Activated CD4-positive, alpha-beta T cell treated with anti-CD3 and anti-CD28 coated beads for 48 hours (primary cell): ENCODE data around the gene CETP.
"Not testable (repeated sequence)": the region's sequence is repeated elsewhere in the genome, so short reads cannot be mapped to it uniquely, and the experiment has no call there.

Experiments used
- DNase-seq: peaks from one replicate; pipeline ENCODE4 v3.0.0-alpha.2; 2020

Gene CETP

DNA sequence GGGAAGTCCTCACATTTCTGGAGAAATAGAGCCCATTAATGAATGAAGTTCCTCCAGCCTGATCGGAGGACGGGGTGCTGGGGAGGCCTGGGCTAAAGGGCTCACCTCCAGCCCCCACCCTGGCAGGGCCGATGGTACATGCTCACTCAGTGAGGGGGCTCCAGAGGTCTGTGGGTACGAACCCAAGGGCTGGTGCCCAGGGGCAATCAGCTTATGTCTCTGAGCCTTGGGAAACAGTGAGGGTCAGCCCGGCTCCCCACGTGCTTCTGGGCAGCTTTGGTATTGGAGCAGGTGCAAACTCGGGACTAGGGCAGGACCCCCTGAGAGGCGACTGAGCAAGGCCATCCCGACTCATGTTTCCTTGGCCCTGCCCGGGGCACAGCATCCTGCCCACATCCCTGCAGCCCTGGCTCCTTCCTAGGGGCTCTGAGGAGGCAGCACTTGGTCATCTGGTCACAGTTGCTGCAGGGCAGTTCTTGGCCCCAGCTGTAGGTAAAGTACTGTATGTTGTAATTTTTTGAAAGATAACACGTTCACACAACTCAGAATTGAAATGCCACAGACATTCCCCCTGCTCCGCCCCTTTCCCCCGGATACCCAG is 969 bp upstream of the CETP start:
- DNase-seq, result no peak

DNA sequence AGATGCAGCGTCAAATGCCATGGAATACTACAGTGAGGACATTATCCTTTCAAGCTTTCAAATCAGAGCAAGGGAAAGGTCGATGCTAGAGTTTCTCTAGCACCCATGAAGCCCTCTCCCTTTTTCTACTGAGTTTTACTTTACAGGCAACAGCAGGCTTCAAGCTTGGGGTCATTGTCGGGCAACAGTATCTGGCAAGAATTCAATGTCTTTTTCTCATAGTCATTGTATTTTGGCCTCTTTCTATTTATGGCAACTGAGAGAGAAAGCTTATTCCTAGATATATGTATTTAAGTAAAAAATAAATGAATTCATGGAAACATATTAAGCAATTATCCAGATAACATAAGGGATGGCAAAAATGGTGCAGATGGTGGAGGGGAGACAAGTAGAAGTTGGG is 364 bp upstream of the CETP start:
- DNase-seq, result no peak

DNA sequence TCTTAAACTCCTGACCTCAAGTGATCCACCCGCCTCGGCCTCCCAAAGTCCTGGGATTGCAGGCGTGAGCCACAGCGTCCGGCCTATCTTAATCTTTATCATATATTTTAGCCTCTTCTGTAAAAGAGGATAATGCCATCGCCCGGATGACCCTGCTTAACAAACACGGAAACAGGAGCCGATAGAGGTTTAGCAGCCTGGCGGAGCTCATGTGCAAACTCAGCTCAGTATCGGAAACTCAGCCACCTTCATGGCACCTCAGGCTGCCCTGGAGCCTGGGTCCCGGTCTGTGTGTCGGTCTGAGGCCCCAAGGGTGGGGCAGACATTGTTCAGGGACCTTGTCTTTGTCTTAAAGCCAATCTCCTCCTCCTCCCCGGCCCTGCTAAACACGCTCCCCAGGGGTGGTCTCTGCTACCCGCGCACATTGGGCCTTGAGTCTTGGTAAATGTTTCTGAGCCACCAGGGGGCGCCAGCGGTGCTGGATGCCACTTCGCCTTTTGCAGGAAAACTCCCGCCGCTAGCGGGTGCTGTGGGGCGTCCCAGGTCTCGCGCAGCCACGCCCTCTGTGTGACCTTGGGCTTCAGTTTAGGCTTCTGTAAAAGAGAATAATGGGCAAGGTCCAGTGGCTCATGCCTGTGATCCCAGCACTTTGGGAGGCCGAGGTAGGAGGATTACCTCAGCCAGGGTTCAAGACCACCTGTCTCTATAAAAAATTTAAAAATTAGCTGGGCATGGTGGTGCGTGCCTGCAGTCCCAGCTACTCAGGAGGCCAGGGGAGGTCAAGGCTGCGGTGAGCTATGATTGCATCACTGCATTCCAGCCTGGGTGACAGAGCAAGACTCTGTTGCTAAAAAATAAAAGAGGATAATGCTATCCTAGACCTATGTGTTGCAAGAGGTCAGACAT is 2.7 kb downstream of the CETP start:
- peak; percentile 98 for DNase-seq

DNA sequence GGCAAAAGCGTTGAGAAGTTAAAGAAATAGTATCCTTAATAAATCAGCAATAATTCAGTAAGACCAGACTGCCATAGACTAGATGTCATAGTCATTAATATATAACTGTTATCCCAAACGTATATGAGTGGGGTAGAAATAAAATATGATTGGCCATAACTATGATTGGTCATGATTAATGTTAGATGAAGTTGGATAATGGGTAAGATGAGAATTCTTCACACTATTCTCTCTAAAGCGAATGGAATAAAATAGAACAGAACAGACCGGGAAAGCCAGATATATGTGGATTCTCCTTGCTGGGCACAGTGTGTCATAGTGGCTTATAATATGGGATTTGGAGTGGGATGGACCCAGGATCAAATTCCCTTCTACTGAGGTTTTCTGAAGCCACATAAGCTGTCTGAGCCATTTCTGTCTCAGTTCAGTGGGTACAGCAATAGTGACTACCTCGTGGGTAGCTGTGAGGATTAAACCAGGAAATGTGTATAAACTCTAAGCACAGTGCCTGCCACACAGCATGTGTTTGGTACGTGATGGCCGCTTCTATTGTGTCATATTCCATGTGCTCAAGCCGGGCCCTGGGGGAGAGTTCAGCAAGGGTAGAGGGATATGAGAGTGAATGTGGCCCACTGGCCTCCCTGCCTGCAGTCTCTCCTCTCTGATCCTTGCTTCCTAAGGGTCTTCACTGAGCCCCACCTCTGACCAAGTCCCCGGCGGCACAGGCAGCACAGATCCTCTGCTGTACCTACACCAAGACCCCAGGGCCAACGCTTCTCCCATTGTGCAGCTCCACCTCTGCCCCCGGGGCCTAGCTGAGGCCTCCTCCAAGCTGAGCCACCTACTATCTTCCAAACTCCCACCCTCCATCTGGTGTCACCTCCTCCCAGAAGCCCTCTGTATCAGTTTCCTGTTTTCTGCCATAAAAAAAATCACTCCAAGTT is 3.7 kb downstream of the CETP start:
- DNase-seq, result no peak

DNA sequence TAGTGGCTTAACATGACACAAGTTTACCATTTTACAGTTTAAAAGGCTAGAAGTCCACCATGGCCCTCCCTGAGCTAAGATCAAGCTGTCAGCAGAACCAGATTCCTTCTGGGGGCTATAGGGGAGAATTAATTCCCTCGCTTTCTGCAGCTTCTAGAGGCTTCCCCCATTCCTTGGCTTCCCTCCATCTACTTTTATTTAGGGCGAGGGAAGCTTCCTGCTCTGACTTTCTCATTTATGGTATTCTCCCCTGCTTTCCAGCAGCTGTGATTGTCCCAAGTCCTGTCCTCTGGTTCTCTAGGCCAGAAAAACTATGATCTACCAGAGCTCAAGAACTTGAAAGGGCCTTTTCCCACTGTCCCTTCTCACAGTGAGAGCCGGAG is 4.3 kb downstream of the CETP start:
- DNase-seq, result no peak

DNA sequence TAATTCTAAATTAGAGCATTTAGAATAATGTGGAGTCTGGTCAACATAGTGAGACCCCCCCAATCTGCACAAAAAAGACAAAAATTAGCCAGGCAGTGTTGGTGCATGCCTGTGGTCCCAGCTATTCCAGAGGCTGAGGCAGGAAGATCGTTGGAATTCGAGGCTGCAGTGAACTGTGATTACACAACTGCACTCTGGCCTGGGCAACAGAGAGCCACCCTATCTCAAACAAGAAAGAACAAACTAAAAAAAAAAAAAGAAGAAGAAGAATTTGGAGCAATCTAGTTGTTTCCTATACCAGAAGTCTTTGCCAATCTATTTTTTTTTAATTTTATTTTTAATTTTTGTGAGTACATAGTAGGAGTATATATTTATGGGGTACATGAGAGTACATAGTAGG is 6.0 kb downstream of the CETP start:
- no peak for DNase-seq

DNA sequence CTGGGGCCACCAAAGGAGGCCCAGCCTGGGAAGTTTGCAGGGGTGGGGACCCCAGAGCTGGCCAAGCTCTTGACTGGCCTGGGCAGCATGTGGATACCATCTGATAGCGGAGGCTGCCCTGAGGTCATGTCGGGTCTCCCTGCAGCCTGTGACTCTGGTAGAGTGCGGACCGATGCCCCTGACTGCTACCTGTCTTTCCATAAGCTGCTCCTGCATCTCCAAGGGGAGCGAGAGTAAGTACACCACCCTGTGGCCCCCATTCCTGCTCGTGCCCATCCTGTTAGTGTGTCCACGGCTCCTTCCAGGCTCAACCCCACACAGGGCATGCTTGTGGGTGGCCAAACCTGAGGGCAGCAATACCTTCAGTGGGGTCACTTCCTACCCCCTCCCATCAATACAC is 8.0 kb downstream of the CETP start:
- no peak for DNase-seq

DNA sequence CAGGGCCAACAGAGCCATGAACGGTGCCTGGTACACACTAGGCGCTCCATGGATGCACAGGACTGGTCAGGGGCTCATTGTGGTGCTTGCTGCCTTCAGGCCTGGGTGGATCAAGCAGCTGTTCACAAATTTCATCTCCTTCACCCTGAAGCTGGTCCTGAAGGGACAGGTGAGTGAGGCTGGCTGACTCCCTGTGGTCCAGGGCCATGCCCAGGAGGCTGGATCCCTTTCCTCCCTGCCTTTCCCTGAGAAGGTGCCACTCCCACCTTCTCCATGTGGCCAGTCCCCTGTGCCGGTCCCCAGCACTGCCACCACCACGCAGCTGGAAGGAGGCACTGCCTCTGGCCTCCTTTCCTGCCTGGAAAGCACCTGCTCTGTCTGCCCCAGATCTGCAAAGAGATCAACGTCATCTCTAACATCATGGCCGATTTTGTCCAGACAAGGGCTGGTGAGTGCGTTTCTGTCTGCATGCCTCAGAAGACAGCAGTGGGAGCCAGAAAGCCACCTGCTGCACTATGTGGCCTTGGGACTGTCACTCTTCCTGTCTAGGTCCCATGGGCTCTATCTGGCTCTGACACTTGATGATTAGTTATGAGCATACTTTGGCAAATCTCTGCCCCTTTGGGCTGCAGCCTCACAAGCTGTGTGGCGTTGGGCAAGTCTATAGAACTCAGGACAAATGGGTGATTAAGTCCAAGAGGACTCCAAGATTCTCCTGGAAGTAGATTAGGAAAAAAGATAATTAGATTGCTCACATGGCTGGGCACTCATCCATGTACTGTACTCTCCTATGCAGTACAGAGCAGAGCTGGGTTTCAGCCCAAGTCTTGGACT is 9.4 kb downstream of the CETP start:
- DNase-seq, result no peak

DNA sequence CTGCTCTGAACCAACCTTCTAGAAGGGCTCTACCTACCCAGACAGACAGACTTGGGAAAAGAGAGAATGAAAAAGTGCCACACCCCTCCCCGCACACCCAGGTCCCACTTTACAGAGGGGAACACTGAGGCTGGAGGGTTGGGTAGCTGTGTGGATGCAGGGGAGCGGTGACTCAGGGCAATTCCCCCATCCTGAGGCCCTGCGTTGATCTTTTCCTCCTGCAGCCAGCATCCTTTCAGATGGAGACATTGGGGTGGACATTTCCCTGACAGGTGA is 10.0 kb downstream of the CETP start:
- DNase-seq, result no peak

DNA sequence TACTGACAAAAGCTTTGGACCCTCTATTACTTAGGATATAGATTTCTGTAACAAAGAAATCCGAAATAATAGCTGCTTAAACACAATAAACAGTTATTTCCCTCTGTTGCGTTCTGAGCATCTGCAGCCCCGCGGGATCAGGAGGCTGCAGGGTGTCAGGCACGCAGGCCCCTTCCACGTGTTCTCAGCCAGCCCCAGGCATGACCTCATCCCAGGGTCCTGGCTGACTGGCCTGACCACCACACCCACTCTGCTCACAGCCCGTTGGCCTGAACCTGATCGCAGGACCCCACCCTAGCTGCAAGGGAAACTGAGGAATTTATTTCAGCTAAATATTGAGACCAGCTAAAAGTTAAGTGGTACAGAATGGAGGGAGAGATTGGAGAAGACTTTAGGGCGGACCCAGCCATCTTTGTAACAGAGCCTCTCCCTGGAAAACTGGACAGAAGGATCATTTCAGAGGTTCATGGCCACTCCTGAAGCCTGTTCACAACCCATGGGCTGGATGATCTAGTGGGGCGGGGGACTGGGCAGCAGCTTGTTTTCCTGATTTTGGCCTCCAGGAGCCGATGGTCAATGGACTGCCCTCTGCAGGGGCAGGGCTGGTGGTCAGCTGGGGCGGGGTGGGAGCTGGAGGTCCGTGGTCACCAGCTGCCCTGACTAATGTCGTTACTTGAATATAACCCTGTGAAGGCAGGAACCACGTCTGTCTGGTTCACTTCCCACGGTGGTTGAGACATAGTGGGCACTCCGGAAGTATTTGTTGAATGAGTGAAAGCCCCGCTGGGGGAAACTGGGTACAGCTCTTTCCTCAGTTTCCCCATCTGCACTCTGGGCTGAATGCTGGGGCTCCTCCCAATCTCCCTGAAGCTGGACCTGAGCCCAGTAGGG is 10.9 kb downstream of the CETP start:
- no peak for DNase-seq

DNA sequence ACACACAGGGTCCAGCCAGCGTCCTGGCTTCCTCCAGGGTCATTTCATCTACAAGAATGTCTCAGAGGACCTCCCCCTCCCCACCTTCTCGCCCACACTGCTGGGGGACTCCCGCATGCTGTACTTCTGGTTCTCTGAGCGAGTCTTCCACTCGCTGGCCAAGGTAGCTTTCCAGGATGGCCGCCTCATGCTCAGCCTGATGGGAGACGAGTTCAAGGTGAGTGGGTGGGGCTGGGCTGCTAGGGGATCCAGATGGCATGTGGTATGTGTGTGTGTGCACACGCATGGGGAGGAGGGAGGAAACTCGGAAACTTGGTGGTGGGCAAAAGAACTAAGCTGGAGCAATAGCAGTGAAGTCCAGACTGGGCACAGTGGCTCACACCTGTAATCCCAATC is 11.5 kb downstream of the CETP start:
- no peak for DNase-seq

DNA sequence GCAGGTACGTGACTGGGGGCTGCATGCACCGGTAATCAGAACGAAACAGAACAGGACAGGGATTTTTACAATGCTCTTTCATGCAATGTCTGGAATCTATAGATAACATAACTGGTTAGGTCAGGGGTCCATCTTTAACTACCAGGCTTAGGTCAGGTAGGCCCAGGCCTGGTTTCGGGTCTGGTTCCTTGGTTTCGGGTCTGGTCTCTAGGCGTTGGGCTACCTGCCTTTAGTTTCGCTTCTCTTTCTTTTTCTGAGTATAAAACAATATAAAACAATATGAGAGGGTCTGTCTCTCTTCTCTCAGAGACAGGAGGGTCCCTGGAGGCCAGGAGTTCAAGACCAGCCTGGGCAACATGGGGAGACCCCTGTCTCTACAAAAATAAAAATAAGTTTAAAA is 12.1 kb downstream of the CETP start:
- DNase-seq, result not testable (repeated sequence)

DNA sequence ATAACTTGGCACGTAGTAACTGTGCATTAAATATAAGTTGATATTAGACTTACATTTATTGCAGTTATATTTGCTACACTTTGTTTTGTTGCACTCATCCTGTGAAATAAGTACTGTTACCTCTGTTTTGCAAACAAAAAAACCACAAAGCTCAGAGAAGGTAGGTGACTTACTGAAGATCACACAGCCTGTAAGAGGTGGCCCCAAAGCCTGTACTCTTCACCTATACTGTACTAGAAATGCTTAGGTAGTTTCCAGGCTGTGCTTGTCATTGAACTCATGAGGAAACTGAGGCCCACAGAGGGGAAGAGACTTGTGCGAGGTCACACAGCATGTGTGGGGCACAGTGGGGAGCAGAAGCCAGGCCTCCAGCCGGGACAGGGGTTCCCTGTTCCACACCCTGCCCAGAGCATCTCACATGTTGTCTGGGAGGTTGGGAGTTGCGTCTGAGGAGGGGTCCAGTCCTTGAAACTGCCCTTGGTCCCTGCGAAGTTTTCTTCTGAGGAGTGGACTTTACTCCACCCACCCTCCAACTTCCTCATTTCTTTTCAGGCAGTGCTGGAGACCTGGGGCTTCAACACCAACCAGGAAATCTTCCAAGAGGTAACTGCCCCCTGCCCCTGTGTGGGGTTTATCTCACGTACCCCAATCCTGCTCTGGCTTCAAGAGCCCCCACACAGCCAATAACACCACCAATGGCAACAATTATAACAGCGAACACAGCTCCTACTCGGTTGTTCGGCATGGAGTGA is 13.0 kb downstream of the CETP start:
- no peak for DNase-seq

DNA sequence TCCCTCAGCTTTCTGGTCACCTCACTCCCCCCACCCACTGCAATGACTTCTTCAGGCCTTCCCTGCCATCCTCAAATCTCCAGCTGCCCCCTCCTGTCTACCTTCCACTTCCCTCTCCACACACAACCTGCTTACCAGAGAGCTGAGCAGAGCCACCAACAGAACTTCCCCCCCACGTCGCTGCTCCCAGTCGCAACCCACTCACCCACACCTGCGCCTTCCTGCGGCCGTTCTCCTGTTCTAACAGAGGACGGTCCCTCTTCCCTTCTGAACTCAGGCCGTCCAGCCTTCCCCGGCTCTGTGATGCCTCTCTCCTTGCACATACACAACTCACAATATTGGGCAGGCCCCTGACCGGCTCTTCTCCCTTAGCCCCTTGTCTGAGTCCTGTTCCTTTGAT is 14.0 kb downstream of the CETP start:
- DNase-seq, result no peak

DNA sequence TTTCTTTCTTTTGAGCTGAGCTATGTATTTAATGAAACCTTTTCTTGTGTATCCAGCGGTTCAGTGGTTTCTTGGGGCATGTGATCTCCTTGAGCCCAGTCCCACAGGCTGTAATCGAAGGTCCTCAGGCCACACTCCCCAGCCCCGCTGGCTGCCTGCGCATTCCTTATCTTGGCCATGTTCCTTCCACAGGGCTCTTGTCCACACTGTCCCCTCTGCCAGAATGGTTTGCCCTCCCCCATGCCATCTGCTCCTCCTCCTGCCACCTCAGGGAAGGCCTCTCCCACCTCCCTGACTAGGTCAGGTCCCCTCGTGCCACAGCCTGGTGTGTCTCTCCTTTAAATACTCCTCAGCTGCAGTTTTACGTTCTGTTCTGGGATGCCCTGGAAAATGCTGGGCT is 15.5 kb downstream of the CETP start:
- no peak for DNase-seq

DNA sequence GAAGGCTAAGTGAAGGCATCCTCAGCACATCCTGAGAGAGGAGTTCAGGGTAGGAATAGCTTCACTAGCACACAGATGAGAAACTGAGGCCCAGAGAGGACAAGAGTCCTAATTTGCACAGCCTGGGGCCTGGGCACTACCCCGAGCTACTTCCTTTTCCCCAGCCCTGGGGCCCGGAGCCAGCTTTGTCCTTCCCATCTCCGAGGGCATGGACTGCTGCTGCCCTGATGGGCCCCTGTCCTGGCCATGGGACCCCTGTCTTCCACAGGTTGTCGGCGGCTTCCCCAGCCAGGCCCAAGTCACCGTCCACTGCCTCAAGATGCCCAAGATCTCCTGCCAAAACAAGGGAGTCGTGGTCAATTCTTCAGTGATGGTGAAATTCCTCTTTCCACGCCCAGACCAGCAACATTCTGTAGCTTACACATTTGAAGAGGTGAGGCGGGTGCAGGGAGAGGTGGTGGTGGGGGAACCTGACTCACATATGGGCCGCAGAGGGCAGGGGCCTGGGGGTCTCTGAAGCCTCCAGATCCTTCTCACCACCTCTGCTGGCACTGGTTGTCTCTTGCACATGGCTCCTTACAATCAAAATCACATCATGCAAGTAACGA is 16.2 kb downstream of the CETP start:
- DNase-seq, result no peak

DNA sequence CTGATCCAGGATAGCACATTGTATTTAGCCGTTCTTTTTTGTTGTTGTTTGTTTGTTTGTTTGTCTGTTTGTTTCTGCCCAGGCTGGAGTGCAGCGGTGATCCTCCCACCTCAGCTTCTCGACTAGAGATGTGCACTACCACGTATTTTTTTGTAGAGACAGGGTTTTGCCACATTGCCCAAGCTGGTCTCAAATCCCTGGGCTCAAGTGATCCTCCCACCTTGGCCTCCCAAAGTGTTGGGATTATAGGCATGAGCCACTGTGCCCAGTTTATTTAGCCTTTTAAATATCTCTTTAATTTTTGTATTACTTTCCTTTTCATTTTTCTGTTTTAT is 18.4 kb downstream of the CETP start:
- DNase-seq, result no peak

DNA sequence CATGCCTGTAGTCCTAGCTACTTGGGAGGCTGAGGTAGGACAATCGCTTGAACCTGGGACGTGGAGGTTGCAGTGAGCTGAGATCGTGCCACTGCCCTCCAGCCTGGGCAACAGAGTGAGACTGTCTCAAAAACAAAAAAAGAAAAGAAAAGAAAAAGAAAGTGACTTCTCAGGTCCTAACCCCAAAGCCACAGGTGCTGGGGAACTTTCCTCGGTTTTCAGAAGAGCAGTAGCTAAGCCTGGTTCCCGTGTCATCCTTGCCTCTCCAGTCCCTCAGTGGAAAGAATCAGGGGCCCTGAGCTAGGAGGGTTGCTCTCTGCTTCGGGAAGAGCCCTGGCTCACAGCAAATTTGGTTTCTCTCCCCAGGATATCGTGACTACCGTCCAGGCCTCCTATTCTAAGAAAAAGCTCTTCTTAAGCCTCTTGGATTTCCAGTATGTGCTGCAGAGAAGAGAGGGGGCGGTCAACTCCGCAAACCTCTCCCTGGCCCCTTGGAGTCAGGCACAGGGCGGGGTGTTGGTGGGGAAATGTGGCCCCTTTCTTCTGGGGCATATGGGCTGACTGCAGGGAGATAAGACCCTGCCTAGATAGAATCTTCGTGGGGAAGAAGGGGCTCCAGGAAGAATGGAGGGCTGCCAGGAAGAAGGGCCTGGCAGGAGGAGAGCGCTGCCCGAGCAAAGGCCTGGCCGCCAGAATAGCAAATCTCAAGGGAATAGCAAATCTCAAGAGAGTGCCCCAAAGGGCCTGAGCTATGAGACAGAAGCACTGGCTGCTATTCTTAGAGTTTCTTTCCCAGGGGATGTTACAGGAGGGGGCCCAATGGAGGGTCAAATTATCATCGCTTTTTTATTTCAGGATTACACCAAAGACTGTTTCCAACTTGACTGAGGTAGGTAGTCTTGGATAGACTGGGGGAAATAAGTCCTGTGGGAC is 19.3 kb downstream of the CETP start:
- no peak for DNase-seq

DNA sequence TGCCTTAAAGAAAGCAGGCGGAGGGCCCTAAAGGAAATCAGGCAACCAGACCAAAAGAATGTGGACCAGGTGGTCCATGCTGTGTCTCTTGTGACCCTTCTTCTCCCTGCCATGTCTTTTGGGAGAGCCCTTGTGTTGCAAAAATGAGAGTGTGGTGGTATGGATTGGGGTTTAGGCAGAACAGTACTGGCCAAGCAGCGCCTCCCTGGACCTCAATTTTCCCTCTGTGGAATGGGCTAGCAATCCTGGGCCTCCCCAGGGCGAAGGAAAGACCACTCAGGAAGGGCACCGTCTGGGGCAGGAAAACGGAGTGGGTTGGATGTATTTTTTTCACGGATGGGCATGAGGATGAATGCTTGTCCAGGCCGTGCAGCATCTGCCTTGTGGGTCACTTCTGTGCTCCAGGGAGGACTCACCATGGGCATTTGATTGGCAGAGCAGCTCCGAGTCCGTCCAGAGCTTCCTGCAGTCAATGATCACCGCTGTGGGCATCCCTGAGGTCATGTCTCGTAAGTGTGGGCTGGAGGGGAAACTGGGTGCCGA is 20.1 kb downstream of the CETP start:
- no peak for DNase-seq
